A549 (cell line): ENCODE measurements around the gene AQP10.

Experiments used
- BCL3 ChIP-seq: fragments of >200 bp; sonication (Bioruptor Twin); formaldehyde crosslinking; IDR thresholded peaks from 3 replicates; pipeline ENCODE4 v1.6.1; 2016
- CEBPB ChIP-seq, 2 experiments: fragments of >200 bp in 1 of 2; sonication (Bioruptor Twin) in 1 of 2; formaldehyde crosslinking in 1 of 2; IDR thresholded peaks; 2 replicates each; pipeline ENCODE4 v1.6.1; 2012 to 2016
- CTCF ChIP-seq: fragments of >200 bp; sonication (Bioruptor Twin); formaldehyde crosslinking; IDR thresholded peaks from 3 replicates; pipeline ENCODE4 v1.5.1; 2016
- ELK1 ChIP-seq: fragments of 150-350 bp; IDR thresholded peaks from 2 replicates; pipeline ENCODE4 v1.6.1; 2014; ENCODE audit warnings: low read depth, mild to moderate bottlenecking, low read length
- EP300 ChIP-seq, 2 experiments: fragments of >200 bp; sonication (Bioruptor Twin); formaldehyde crosslinking; IDR thresholded peaks; 2 replicates in 1 of 2; 3 replicates in 1 of 2; pipeline ENCODE4 v1.6.1; 2016 to 2017
- KDM1A ChIP-seq: fragments of 200-600 bp; sonication (generic); IDR thresholded peaks from 2 replicates; pipeline ENCODE4 v1.6.1; 2016; ENCODE audit warnings: low read depth, mild to moderate bottlenecking
- MAZ ChIP-seq: fragments of 150-350 bp; IDR thresholded peaks from 2 replicates; pipeline ENCODE4 v1.6.1; 2014; ENCODE audit warnings: antibody characterized with exemption, low read depth, low read length, borderline replicate concordance
- NFE2L2 ChIP-seq: fragments of 150-350 bp; conservative IDR thresholded peaks from 2 replicates; pipeline ENCODE4 v1.6.1; 2014; ENCODE audit warnings: low read length
- POLR2A ChIP-seq: IDR thresholded peaks from 2 replicates; pipeline ENCODE4 v1.6.1; 2012; ENCODE audit warnings: mild to moderate bottlenecking, low read length
- RAD21 ChIP-seq, 2 experiments: fragments of >200 bp in 1 of 2; sonication (Bioruptor Twin) in 1 of 2; formaldehyde crosslinking in 1 of 2; IDR thresholded peaks in 1 of 2; conservative IDR thresholded peaks in 1 of 2; 2 replicates in 1 of 2; 3 replicates in 1 of 2; pipeline ENCODE4 v1.6.1; 2012 to 2018; ENCODE audit warnings: inconsistent platforms in 1 of 2

DNA sequence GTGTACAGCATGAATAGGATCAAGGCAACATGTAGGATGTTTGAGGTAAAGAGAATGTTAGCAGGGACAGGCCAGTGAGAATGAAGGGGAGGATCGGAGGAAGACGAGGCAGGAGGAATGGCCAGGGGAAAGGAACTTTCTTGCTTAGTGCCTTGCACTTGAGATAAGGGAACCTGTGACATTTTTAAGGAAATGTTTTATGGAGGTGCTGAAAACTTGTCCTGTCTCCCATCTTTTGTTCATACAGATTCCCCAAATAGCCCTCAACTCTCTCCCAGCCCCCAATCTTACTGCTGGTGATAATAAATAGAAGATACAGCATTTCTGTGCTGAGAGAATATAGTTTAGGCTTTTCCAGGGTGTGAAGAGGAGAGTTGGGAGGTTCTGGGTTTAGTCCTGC is 18.0 kb downstream of the AQP10 start:
- TF ChIP-seq NFE2L2 (no peak), EP300 (IDR thresholded peaks at IDR 0.05) (no peak), CTCF (no peak), POLR2A (no peak), MAZ (no peak), ELK1 (no peak), KDM1A (no peak), BCL3 (no peak), RAD21 (conservative IDR thresholded peaks at IDR 0.05 in 1 of 2, IDR thresholded peaks at IDR 0.05 in 1 of 2) (no peak), CEBPB (IDR thresholded peaks at IDR 0.05) (no peak)
